PC-9 (cell line): ENCODE data around the gene MCU.

ENCODE experiments used
- EZH2 ChIP-seq: fragments of 200-600 bp; sonication (generic); IDR thresholded peaks from 2 replicates; pipeline ENCODE4 v1.8.0; 2017; ENCODE audit warnings: antibody characterized with exemption, low read depth
- TF ChIP-seq, protein P1 (sequence below): fragments of 200-600 bp; sonication (generic); conservative IDR thresholded peaks from 2 replicates; pipeline ENCODE4 v1.6.1; 2017; ENCODE audit warnings: mixed run types, antibody characterized with exemption, mild to moderate bottlenecking, moderate library complexity

DNA sequence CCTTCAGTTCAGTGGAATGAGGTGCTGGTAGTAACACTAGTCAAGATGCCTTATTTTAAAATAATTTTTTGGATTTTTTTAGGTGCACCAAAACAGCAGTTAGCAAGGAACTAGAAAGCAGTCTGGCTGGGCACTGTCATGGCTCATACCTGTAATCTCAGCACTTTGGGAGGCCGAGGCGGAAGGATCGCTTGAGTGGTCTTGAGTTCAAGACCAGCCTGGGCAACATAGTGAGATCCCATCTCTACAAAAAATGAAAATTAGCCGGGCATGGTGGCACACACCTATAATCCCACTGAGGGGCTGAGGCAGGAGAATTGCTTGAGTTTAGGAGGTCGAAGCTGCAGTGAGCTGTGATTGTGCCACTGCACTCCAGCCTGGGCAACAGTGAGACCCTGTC is 236.9 kb downstream of the MCU start:
- TF ChIP-seq, protein P1, sequence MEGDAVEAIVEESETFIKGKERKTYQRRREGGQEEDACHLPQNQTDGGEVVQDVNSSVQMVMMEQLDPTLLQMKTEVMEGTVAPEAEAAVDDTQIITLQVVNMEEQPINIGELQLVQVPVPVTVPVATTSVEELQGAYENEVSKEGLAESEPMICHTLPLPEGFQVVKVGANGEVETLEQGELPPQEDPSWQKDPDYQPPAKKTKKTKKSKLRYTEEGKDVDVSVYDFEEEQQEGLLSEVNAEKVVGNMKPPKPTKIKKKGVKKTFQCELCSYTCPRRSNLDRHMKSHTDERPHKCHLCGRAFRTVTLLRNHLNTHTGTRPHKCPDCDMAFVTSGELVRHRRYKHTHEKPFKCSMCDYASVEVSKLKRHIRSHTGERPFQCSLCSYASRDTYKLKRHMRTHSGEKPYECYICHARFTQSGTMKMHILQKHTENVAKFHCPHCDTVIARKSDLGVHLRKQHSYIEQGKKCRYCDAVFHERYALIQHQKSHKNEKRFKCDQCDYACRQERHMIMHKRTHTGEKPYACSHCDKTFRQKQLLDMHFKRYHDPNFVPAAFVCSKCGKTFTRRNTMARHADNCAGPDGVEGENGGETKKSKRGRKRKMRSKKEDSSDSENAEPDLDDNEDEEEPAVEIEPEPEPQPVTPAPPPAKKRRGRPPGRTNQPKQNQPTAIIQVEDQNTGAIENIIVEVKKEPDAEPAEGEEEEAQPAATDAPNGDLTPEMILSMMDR, result no peak
- TF ChIP-seq EZH2, result no peak
